HG03095 (cell line): ENCODE measurements around the gene SMIM44.

ENCODE experiments used
- ATAC-seq: cut with Tn5 transposase; IDR thresholded peaks from one replicate; pipeline ENCODE4 v1.9.1; 2021; ENCODE audit warnings: moderate library complexity; ENCODE audit not compliant: unreplicated experiment

Gene SMIM44

DNA sequence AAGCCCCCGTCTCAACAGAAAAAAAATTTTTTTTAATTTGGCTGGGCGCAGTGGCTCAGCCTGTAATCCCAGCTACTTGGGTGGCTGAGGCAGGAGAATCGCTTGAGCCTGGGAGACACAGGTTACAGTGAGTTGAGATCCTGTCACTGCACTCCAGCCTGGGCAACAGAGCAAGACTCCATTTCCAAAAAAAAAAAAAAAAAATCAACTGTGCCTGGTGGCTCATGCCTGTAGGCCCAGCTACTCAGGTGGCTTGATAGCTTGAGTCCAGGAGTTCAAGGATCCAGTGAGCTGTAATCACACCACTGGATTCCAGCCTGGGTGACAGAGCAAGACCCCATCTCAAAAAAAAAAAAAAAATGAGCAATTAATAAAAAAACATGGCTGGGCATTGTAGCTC lies 18.5 kb upstream of the SMIM44 start:
- no peak for ATAC-seq

DNA sequence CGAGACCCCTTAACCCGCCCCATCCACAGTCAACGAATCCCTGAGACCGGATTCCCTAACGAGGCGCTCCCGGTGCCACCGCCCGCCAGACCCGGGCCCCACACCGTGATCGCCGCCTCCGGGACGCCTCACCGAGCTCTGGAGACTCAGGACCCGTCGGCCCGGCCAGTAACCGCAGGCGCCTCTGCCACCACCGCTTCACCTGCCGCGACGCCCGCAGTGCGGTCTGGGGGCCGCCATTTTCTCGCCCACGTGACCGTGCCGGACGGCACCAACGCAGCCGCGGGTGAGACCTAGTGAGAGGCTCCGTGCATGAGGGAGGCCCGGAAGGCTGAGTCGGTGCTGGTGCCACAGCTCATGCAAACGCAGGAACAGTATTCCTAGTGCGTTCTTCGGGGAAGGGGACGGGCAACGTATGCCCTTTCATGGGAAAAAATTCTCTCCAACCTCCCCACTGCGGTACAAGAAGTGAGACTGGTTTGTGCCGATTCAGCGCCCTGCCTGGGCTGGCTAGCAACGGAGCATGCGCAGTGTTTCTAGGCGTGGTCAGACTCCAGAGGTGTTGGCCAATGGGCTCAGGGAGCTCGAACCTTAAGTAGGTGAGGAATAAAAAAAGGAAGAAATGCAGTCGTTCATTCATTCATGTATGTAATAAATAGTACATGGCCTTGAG lies 17.3 kb upstream of the SMIM44 start, which contains the start of gene DOHH:
Gene DOHH, minus strand, starts transcription at position 246 of the 673 bp plus-strand sequence. CDS start 3,860 bp downstream, outside the sequence.
- ATAC-seq = peak; percentile 60

GRCh38 chr19:3499738-3500428 lies 16.6 kb upstream of the SMIM44 start:
- ATAC-seq = peak; percentile 4

DNA sequence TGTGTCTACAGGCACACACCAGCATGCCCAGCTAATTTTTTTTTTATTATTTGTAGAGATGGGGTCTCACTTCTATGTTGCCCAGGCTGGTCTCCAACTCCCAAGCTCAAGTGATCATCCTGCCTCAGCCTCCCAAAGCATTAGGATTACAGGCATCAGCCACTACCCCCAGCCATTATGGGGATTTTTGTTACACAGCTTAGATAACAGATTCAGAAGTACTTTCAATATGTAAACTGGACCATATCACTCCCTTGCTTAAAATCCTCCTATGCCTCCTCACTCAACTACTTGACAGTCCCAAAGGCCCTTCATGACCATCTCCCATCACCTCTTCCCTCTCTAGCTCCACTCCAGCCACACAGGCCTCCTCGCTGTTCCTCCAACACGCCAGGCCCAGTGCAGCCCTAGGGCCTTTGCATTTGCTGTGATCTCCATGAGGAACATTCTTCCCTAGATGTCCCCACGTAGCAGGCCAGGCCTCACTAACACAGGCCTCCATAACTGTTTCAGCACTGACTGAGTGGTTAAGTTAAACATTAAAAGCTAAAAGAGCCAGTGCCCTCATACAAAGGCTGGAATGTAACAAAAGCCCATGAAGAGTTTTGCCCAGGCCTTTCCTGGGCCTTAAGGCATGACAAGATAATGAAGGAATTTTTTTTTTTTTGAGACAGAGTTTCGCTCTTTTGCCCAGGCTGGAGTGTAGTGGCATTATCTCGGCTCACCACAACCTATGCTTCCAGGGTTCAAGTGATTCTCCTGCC lies 14.7 kb upstream of the SMIM44 start:
- ATAC-seq = no peak

- ATAC-seq = no peak
Observed at GRCh38 chr19:3496392-3497273, 13.4 kb upstream of the SMIM44 start.

DNA sequence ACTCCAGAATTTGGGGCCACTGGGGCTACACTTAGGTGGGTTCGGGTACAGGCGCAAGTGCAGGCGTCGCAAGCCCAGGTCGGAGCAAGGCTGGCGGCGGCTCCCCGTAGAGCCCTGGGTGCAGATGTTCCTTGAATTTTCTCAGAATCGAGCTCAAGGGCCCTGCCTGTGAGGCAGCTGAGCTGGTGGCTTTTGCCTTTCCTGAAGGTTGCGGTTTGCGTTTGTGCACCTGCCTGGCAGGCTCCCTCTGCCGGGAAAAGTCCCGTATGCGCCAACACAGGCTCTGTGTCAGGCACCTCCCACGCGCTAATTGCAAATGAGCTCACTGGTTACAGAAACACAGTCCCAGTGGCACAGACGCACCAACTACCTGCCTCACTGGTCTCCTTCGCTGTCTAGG lies 11.3 kb upstream of the SMIM44 start:
- ATAC-seq = no peak

DNA sequence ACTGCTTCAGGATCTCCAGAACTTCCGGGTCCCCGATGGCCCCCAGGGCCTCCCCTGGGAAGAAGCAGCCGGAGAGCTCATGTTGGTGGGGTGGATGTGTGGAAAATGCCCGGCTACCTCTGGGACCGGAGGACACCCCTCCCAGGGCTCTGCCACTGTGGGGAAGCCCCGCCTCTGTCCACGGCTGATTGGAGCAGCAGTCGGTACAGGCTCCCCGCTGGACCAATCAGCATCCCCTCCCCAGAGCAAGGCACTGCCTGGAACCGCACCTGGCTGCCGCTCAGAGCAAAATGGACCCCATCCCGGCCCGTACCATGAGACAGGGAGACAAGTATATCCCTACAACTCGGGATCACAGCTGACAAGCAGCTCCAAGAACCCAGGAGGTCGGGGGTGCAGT lies 10.8 kb upstream of the SMIM44 start:
- ATAC-seq = no peak

DNA sequence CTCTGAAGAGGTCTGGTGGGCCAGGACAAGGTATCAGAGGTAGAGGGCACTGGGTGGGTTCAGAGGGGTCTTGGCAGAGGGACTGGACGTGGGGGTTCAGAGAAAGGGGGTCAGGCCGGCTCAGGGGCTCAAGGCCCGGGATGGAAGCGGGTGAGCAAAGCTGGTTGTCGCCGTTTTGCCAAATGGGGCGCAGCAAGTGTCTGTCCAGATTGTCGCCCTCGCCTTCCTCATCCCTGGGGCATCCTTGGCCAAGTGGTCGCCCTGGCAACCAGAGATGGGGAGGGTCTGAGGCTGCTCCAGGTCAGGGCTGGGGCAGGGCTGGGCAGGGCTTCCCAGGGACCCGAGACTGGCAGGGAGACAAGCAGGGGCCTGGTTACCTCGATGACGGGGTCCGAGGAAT lies 10.4 kb upstream of the SMIM44 start:
- ATAC-seq = no peak

- no peak for ATAC-seq
Observed at GRCh38 chr19:3492919-3493318, 9.7 kb upstream of the SMIM44 start.

- no peak for ATAC-seq
Observed at GRCh38 chr19:3492131-3492839, 9.0 kb upstream of the SMIM44 start.

DNA sequence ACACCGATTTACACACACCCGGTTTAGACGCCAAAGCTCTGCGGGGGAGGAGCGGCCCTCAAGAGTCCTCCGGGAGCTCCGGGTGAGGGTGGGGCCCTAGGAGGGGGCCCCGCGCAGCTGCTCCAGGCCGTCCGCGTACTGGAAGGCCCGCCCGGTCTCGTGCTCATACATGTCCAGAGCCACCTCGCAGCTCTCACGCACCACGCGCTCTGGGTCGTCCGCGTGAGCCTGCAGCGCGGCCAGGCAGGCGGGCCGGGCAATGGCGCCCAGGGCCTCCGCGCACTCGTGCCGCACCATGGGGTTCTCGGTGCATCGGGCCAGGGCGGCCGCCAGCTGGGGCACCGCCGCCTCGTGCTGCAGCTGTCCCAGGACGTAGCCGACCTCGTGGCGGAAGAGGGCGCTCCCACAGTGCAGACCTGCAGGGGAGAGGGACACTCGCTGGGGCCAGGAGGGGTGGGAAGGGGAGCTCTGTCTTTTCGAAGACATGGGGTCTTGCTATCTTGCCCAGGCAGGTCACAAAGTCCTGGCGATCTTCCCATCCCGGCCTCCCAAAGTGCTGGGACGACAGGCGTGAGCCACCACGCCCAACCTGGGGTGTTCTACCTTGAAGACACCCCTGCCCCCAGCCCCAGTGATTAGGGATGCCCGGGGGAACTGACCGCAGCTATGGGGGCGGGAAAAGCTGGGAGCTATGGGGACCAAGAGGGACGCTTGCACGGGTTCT lies 8.3 kb upstream of the SMIM44 start:
- no peak for ATAC-seq

GRCh38 chr19:3482507-3483225 lies 575 bp downstream of the SMIM44 start:
- ATAC-seq = no peak

- no peak for ATAC-seq
Observed at GRCh38 chr19:3481241-3482090, 1.8 kb downstream of the SMIM44 start.

DNA sequence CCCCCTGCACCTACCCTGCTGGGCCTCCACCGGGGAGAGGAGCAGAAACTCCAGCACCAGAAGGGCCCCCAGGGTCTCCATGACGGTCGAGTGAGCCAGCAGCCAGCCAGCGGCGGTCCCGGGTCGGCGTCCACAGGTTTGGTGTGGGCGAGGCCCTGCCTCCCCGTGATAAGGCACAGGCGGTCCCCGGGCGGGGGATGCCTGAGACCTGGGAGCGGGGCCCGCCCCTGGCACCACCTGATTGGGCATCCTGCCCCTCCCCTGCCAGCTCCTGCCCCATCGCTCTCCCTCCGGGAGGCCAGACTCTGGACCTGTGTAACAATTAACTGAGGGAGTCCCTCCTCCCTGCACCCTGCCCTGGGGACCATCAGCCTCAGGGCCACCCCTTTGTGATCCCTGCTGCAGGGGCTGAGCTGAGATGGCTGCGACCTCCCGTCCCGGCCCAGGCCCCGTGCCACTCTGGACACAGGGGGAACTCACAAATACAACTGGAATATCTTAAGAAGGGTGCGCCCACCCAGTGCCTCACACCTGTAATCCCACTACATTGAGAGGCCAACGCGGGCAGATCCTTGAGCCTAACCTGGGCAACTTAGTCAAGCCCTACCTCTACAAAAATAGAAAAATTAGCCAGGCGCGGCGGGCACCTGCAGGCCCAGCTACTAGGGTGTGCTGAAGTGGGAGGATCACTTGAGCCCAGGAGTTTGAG lies 2.7 kb downstream of the SMIM44 start, which contains the start of gene SMIM24:
Gene SMIM24, minus strand, starts transcription at position 143 of the 709 bp plus-strand sequence. Its CDS starts 62 bp downstream, at position 81.
- no peak for ATAC-seq

GRCh38 chr19:3479834-3480215 lies 3.4 kb downstream of the SMIM44 start:
- no peak for ATAC-seq

GRCh38 chr19:3479177-3479833 lies 3.9 kb downstream of the SMIM44 start:
- no peak for ATAC-seq
